Mononuclear cell (primary cell): ENCODE measurements around the gene FAM228B. TPM values are rescaled to one million over a fixed set of nuclear protein-coding genes. Genes with fewer than 3 reads are reported as not detected.
"Not testable (repeated sequence)": the region's sequence is repeated elsewhere in the genome, so short reads cannot be mapped to it uniquely, and the experiment has no call there.

Experiments
- H3K27me3 ChIP-seq: 2 replicates; pipeline ENCODE4 v1.6.0; 2011; ENCODE audit warnings: low read length, control low read depth; ENCODE audit not compliant: insufficient read depth
- H3K4me1 ChIP-seq: 2 replicates; pipeline ENCODE4 v1.5.1; 2011; ENCODE audit warnings: mild to moderate bottlenecking, low read length, control low read depth; ENCODE audit not compliant: insufficient read depth
- H3K4me3 ChIP-seq: 2 replicates; pipeline ENCODE4 v1.5.1; 2011; ENCODE audit warnings: mild to moderate bottlenecking, low read length, moderate library complexity
- H3K9me3 ChIP-seq: 2 replicates; pipeline ENCODE4 v1.5.1; 2011; ENCODE audit warnings: low read depth, mild to moderate bottlenecking, control low read depth, low read length
- total RNA-seq: library from RNA; depleted of rRNA; stranded (reverse); fragments of >200 nt; gene quantifications from one replicate; pipeline ENCODE4 v1.2.3, GENCODE V29; 2012

The FAM228B gene
- total RNA-seq, 1 donor = 26.2 TPM

DNA sequence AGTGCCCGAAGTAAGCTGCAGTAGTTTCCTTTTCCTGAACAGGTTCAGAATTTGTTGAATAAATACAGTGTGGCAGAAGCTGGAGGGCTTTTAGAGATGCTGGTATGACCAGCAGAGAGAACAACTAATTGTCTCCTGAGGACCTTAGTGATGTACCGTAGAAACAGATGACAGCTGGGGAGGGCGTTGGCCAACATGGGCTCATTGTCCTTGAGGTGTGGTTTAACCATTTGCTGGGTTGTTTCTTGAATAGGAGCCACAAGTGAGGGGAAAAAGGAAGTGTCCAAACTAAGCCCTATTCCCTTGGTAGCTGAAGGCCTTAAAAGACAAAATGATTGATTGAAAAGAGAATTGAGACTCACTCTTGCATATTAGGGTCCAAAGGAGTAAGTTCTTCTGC lies 39.9 kb downstream of the FAM228B start:
- peaks cover 7% of the 10 kb centered on the region for H3K4me1 ChIP-seq
- no peaks in the 10 kb centered on the region for H3K27me3 ChIP-seq
- H3K4me3 ChIP-seq = no peak overlapping the region
- peaks cover 5% of the 10 kb centered on the region for H3K9me3 ChIP-seq

DNA sequence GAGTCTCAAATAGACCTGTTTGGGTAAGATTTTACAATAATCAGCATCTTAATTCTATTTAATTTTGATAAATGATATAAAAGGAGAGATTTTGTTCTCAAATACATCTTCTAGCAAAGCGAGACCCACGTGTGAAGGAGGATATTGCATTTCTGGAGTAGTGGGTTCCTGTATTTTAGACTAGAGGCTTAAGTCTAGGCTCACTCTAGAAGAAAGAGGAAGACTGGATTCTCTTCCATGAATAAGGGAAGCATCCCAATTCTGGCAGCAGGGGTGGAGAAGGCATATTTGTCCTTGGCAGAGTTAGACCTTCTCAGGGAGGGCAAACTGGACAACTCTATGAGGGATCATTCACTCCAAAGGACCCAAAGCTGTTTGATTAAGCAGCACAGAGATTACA lies 40.3 kb downstream of the FAM228B start:
- peaks cover 7% of the 10 kb centered on the region for H3K4me1 ChIP-seq
- peaks cover 5% of the 10 kb centered on the region for H3K9me3 ChIP-seq
- H3K27me3 ChIP-seq = no peaks in the 10 kb centered on the region
- no peak overlapping the region for H3K4me3 ChIP-seq

DNA sequence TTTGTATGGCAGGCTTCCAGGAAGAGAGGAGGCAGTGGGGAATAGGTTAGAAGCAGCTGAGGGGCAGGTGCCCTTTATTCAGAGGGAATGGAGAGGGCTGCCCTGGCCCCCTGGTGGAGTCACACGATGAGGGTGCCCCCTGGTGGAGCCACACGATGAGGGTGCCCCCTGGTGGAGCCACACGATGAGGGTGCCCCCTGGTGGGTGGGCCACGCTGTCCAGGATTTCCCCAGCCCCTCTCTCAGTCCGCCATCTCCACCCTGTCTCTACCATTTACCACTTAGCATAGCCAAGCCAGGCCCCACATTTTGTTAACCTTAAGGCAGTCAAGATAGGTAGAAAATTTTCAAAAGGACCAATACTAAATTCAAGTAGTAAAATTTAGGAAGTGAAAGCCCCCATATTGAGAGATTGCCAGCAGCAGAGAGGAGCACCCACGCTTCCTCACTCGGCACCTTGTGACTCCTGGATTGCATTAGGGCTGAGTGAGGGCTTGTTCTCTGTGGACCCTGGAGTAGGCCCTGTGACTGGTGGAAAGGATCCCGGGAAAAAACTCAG lies 41.2 kb downstream of the FAM228B start:
- Histone ChIP-seq H3K9me3 (peaks cover 5% of the 10 kb centered on the region), H3K27me3 (no peaks in the 10 kb centered on the region), H3K4me3 (no peak overlapping the region), H3K4me1 (peaks cover 7% of the 10 kb centered on the region)

DNA sequence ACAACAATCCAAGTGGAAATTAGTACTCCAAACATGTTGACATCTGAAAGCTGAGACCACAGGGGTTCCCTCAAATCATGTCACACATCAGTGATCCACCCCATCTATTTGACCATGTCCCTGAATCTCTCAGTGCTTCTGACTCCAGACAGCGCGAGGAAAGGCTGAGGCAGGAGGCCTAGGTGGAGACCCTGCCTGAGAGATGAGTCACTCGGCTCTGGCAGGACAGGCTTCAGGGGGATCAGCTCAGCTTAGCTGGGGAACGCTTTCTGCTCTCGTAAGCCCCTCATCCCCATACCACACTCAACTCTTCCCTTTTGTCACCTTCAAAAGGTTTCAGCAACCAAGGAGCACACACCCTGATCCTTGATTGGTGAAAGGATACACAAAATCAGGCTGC lies 45.8 kb downstream of the FAM228B start:
- Histone ChIP-seq H3K9me3 (no peaks in the 10 kb centered on the region), H3K27me3 (peaks cover 3% of the 10 kb centered on the region), H3K4me3 (no peak overlapping the region), H3K4me1 (peaks cover 7% of the 10 kb centered on the region)

DNA sequence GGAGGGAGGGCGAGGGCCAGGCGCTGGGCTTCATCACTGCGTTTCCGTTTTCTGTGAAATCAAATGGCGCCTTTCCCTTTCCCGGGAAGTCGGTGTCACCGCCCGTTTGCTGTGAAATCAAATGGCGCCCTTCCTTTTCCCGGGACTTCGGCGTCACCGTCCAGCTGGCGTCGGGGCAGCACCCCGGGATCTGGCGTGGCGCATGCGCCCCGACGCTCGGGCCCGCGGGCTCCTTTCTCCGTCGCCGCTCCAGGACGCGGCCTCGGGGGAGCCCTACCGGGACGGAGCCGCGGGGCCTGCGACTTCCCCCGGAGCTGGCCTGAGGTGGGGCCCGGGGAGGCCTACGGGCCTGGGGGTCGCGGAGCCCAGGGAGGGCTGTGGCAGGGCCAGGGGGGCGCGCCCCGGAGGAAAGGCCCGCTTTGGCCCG lies 51.6 kb downstream of the FAM228B start, which contains the start of gene FAM228A:
TSS of gene FAM228A (plus strand) at position 203 of the 427 bp plus-strand sequence. CDS start 428 bp downstream, outside the sequence.
- Histone ChIP-seq H3K9me3 (no peaks in the 10 kb centered on the region), H3K4me3 (no peak within 1 kb of the TSS), H3K27me3 (peaks cover 5% of the 10 kb centered on the region), H3K4me1 (no peaks in the 10 kb centered on the region)

DNA sequence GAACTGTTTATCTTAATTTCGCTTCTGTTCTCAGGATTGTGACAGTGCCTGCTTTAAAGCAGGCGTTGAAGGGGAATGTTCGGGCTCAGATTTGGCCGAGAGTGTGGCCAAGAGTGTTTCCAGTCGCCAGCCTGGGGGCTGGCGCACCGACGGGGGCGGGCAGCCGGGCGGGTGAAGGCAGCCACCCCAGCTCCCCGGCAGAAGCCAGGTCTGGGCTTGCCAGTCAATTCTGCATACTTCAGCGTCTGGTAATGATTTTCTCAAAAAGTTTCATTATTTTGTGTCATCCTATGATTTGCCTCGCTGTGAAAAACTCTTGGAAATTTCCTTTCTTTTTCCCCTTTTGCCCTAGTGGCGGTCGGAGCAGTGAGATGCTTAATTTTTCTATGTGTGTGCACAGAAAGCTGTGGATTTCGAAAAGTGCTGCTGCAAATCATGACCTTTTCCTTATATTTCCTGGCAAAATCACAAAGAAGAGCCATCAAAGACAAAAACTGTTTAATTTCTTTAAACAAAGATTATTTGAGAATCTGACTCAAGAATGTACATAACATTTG lies 52.4 kb downstream of the FAM228B start:
- Histone ChIP-seq H3K9me3 (no peaks in the 10 kb centered on the region), H3K27me3 (peaks cover 5% of the 10 kb centered on the region), H3K4me1 (no peaks in the 10 kb centered on the region), H3K4me3 (no peak overlapping the region)

DNA sequence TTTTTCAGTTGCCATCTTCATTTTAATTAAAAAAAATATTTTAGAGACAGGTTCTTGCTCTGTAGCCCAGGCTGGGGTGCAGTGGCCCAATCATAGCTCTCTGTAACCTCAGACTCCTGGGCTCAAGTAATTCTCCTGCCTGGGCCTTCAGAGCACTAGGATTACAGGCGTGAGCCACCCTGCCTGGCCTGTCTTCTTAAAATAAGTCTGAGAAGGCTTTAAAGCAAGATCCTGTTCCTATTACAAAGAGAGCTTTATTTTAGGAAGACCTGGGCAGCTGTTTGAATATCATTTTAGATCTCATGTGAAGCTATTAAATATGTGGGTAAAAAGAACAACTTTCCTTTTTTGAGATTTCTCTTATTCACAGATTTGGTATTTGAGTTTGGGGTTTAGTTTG lies 53.1 kb downstream of the FAM228B start:
- H3K4me3 ChIP-seq = no peak overlapping the region
- no peaks in the 10 kb centered on the region for H3K4me1 ChIP-seq

DNA sequence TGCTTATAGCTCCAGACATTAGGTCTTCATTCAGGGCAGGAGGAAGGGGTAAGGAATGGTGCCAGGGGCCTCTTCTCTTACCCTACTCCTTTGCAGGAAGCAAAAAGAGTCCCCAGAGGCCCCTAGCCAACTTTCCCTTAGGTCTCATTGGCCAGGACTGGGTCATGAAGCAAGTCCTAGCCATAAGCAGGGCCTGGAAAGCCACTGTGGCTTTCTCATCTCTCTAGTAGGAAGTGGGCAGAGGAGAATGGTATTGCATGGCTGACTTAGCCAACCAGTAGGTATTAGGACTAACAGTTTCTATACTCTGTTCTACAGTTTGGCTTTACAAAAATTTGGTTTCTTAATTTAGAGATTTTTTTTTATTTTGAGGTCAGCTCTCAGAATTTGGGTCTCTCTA lies 56.4 kb downstream of the FAM228B start:
- Histone ChIP-seq H3K4me1 (no peaks in the 10 kb centered on the region), H3K27me3 (no peaks in the 10 kb centered on the region), H3K9me3 (no peaks in the 10 kb centered on the region), H3K4me3 (no peak overlapping the region)

More for the DNA sequence above, 53.1 kb downstream of the FAM228B start:
- Histone ChIP-seq H3K27me3 (peaks cover 5% of the 10 kb centered on the region), H3K9me3 (no peaks in the 10 kb centered on the region)

DNA sequence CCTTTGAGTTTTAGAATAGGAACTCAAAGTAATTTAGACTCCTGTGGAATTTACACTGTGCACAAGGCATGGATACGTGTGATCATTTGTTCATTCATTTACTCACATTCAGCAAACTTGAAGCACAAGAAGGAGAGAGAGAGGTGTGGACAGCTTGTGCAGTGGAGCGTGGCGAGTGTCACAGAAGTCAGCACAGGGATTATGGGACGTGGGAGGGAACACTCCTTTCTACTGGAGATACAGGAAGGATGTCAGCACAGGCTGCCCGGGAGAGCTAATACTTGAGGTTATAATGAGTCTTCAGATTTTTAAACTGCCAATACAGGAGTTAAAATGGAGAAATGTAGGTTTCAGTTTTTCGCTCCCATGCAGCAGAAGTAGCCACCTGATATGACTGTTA lies 58.6 kb downstream of the FAM228B start:
- H3K9me3 ChIP-seq = no peaks in the 10 kb centered on the region

DNA sequence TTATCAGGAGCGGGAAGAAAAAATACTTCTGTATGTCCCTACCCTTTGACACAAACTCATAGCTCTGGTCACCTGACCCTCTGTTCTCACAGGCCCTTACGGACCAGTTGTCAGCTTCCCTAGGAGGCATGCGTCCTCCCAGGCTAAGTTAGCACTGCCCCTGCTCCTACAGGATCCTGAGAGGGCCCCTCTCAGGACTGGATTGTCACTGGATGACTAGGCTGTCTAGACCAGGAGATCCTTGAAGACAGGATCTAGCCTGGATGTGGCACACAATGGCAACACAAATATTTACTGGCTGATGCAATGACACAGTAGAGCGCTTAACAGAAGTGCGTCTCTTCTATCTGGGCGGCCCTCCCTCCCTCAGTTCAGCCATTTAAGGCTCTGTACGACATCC lies 59.2 kb downstream of the FAM228B start:
- Histone ChIP-seq H3K4me1 (no peaks in the 10 kb centered on the region), H3K27me3 (no peaks in the 10 kb centered on the region), H3K4me3 (no peak overlapping the region), H3K9me3 (no peaks in the 10 kb centered on the region)

More for the DNA sequence above, 58.6 kb downstream of the FAM228B start:
- no peak overlapping the region for H3K4me3 ChIP-seq
- no peaks in the 10 kb centered on the region for H3K27me3 ChIP-seq
- no peaks in the 10 kb centered on the region for H3K4me1 ChIP-seq

DNA sequence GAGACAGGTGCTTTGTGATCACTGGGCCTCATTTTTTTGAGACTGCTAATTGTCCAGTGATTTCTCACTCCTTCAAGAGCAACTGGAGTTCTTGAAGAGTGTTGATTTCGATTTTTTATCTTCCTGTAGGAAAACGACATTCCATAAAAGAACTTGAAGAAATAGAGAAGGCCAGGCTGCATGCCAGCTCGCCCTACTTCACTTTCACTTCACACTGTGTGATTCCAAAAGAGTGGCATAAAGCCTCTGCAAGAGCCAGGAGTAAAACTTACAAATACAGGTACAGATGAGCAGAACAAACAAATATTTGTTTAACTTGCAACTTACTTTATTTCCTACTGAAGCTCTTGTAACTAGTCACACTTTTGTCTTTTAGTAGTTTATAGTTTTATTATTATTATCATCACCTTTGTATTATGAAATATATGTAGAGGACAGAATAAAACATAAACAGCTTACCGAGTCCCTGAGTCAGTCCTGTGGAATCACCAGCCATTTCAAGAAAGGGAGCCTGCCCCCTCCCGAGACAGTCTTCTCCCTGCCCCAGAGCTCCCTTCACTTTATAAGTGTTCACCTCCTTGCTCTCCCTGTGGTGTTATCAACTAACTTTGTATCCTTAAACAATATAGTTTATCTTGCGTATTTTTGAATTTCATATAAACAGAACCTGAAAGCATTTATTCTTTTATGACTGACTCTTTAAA lies 60.2 kb downstream of the FAM228B start:
- Histone ChIP-seq H3K4me3 (no peak overlapping the region), H3K4me1 (no peaks in the 10 kb centered on the region), H3K9me3 (no peaks in the 10 kb centered on the region), H3K27me3 (no peaks in the 10 kb centered on the region)

DNA sequence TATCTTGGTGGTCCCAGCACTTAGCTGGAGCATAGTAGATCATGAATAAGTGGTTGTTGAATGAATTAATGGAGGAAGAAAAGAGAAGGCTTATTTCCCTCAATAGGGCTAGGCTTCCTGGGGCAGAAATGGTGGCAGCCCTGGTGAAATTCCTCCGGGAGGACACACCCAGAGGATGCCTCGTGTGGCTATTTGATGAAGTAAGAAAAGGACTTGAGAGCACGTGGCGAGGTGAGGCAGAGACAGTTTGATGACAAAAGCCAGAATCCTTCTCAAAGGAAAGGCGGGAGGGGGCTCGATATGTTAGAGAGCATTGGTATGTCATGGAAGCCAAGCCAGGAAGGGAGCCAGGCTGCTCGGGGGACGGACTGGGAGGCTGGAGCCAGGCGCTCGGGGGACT lies 66.3 kb downstream of the FAM228B start:
- Histone ChIP-seq H3K4me3 (no peak overlapping the region), H3K4me1 (no peaks in the 10 kb centered on the region), H3K9me3 (no peaks in the 10 kb centered on the region), H3K27me3 (no peaks in the 10 kb centered on the region)

DNA sequence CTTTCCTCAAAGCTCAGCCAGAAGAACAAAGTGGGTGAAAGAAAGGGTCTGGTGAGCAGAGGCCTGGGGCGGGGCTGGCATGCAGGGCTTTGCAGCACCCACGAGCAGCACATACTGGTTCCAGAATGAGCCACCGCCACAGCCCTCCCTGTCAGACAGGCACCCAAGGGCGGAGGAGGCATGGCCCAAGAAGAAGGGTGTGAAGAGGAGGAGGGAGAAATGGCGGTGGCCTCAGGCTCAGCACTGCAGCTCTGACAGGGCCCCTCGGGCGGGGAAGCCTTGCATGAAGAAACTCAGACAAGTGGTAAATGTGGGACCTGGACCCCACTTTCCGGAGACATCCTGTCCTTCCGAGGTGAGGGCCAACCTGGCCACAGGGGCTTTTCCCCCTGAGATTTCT lies 67.2 kb downstream of the FAM228B start:
- Histone ChIP-seq H3K4me3 (no peak overlapping the region), H3K4me1 (no peaks in the 10 kb centered on the region), H3K27me3 (no peaks in the 10 kb centered on the region), H3K9me3 (no peaks in the 10 kb centered on the region)

DNA sequence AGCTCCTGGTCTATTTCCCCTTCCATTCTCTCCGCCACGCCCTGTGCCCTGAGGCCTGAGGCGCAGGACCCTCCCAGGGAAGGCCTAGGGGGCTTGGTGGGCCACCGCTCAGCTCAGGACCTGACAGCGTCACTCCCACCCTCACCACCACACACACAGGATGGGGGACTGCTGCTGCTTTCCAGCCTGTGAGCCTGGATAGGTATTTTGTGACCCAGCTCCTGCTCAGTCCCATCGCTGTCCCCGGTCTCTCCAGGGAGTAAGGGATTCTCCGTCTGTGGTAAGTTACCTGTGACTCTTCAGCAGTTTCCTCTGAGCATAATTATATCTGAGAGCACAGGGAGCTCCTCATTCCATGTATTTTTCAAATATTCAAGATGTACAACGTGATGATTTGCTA lies 67.9 kb downstream of the FAM228B start:
- no peaks in the 10 kb centered on the region for H3K27me3 ChIP-seq
- no peaks in the 10 kb centered on the region for H3K4me1 ChIP-seq
- H3K4me3 ChIP-seq = no peak overlapping the region
- no peaks in the 10 kb centered on the region for H3K9me3 ChIP-seq

DNA sequence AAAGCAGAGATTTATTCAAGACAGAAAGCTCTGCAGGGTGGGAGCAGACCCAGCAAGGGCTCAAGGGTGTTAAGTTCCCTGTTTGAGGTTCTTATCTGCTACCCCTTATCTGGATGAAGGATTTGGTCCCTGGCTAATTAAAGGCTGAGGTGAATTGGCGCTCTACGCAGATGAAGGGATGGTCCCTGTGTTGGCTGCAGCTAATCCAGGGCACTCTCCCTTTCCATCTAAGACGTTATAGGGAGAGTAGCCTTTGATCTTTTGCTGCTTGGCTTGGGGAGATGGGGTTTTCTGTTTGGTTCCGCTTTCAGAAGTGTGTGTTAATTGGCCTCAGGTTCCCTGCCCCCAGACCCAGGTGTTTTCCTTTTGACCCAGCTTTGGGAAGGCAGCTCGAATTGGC lies 68.6 kb downstream of the FAM228B start:
- no peaks in the 10 kb centered on the region for H3K4me1 ChIP-seq
- H3K27me3 ChIP-seq = no peaks in the 10 kb centered on the region
- H3K4me3 ChIP-seq = no peak overlapping the region
- H3K9me3 ChIP-seq = no peaks in the 10 kb centered on the region

DNA sequence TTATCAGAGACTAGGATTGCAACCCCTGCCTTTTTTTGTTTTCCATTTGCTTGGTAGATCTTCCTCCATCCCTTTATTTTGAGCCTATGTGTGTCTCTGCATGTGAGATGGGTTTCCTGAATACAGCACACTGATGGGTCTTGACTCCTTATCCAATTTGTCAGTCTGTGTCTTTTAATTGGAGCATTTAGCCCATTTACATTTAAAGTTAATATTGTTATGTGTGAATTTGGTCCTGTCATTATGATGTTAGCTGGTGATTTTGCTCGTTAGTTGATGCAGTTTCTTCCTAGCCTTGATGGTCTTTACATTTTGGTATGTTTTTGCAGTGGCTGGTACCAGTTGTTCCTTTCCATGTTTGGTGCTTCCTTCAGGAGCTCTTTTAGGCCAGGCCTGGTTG lies 73.9 kb downstream of the FAM228B start:
- H3K9me3 ChIP-seq, H3K4me1 ChIP-seq, H3K27me3 ChIP-seq, H3K4me3 ChIP-seq: not testable (repeated sequence)
